HepG2 (cell line): ENCODE results near the gene MRPS7. TPM values are rescaled to one million over a fixed set of nuclear protein-coding genes. Genes with fewer than 3 reads are reported as not detected.
A peak's percentile ranks its signal among the peaks of the same experiment; 100 is the strongest.

ENCODE experiments used
- CBFB ChIP-seq: sonication (generic); formaldehyde crosslinking; IDR thresholded peaks from 2 replicates; pipeline ENCODE4 v1.4.0; 2020; ENCODE audit warnings: missing genetic modification reagents
- CTCF ChIP-seq: sonication (generic); formaldehyde crosslinking; IDR thresholded peaks from 2 replicates; pipeline ENCODE4 v1.5.0; 2020; ENCODE audit warnings: mild to moderate bottlenecking, missing genetic modification reagents, moderate library complexity
- DNMT1 ChIP-seq: sonication (generic); formaldehyde crosslinking; IDR thresholded peaks from 2 replicates; pipeline ENCODE4 v1.5.1; 2020; ENCODE audit warnings: mild to moderate bottlenecking, missing genetic modification reagents
- ETV5 ChIP-seq: IDR thresholded peaks from 2 replicates; pipeline ENCODE4 v1.6.1; 2018; ENCODE audit warnings: missing biosample characterization, missing genetic modification reagents, inconsistent platforms, borderline replicate concordance
- HMGXB4 ChIP-seq, 2 experiments: sonication (generic) in 1 of 2; formaldehyde crosslinking in 1 of 2; IDR thresholded peaks; 2 replicates each; pipeline versions ENCODE4 v1.4.0 to v1.6.1; 2018 to 2020; ENCODE audit warnings: missing genetic modification reagents in 2 of 2, borderline replicate concordance in 1 of 2, low read depth in 1 of 2, mild to moderate bottlenecking in 1 of 2, missing biosample characterization in 1 of 2
- MIXL1 ChIP-seq: IDR thresholded peaks from 2 replicates; pipeline ENCODE4 v1.6.1; 2016
- MLX ChIP-seq: IDR thresholded peaks from 2 replicates; pipeline ENCODE4 v1.6.1; 2016
- NAIF1 ChIP-seq: sonication (generic); formaldehyde crosslinking; IDR thresholded peaks from 2 replicates; pipeline ENCODE4 v1.5.0; 2020; ENCODE audit warnings: mild to moderate bottlenecking, missing genetic modification reagents, borderline replicate concordance
- NFRKB ChIP-seq: fragments of 450-650 bp; IDR thresholded peaks from 2 replicates; pipeline ENCODE4 v1.6.1; 2017
- NRL ChIP-seq: sonication (generic); formaldehyde crosslinking; IDR thresholded peaks from 2 replicates; pipeline ENCODE4 v1.5.0; 2020; ENCODE audit warnings: missing genetic modification reagents, mild to moderate bottlenecking, moderate library complexity, borderline replicate concordance
- REPIN1 ChIP-seq: sonication (generic); formaldehyde crosslinking; IDR thresholded peaks from 2 replicates; pipeline ENCODE4 v1.8.0; 2022; ENCODE audit warnings: missing genetic modification reagents, low read depth, mild to moderate bottlenecking, borderline replicate concordance
- RFX5 ChIP-seq: IDR thresholded peaks from 2 replicates; pipeline ENCODE4 v1.6.1; 2011; ENCODE audit warnings: low read depth, low read length, improper control_type of control experiment
- SIN3B ChIP-seq: fragments of 150-350 bp; IDR thresholded peaks from 2 replicates; pipeline ENCODE4 v1.6.1; 2014; ENCODE audit warnings: low read length
- TCF7 ChIP-seq: sonication (generic); IDR thresholded peaks from 2 replicates; pipeline ENCODE4 v1.6.1; 2016; ENCODE audit warnings: antibody characterized with exemption, low read depth
- TEAD2 ChIP-seq: sonication (generic); formaldehyde crosslinking; IDR thresholded peaks from 2 replicates; pipeline ENCODE4 v1.9.0; 2021; ENCODE audit warnings: missing genetic modification reagents
- WIZ ChIP-seq: sonication (generic); formaldehyde crosslinking; IDR thresholded peaks from 2 replicates; pipeline ENCODE4 v1.5.1; 2020; ENCODE audit warnings: mild to moderate bottlenecking, missing genetic modification reagents
- ZFP37 ChIP-seq: sonication (generic); formaldehyde crosslinking; IDR thresholded peaks from 2 replicates; pipeline ENCODE4 v1.4.0; 2020; ENCODE audit warnings: missing genetic modification reagents, borderline replicate concordance
- ZKSCAN1 ChIP-seq: fragments of 150-350 bp; IDR thresholded peaks from 2 replicates; pipeline ENCODE4 v1.6.1; 2014; ENCODE audit warnings: low read length
- ZNF329 ChIP-seq: sonication (generic); formaldehyde crosslinking; IDR thresholded peaks from 2 replicates; pipeline ENCODE4 v1.9.0; 2021; ENCODE audit warnings: low read depth, mild to moderate bottlenecking, missing genetic modification reagents
- ZNF350 ChIP-seq: sonication (generic); formaldehyde crosslinking; IDR thresholded peaks from 2 replicates; pipeline ENCODE4 v1.4.0; 2020; ENCODE audit warnings: mild to moderate bottlenecking, low read depth, missing genetic modification reagents, borderline replicate concordance
- ZNF382 ChIP-seq: sonication (generic); formaldehyde crosslinking; IDR thresholded peaks from 2 replicates; pipeline ENCODE4 v1.5.0; 2020; ENCODE audit warnings: missing genetic modification reagents, mild to moderate bottlenecking, borderline replicate concordance
- ZNF503 ChIP-seq: sonication (generic); formaldehyde crosslinking; IDR thresholded peaks from 2 replicates; pipeline ENCODE4 v1.4.0; 2020; ENCODE audit warnings: missing genetic modification reagents
- ZNF724P ChIP-seq: sonication (generic); formaldehyde crosslinking; IDR thresholded peaks from 2 replicates; pipeline ENCODE4 v1.8.0; 2022; ENCODE audit warnings: missing genetic modification reagents, borderline replicate concordance
- ZNF782 ChIP-seq: sonication (generic); formaldehyde crosslinking; IDR thresholded peaks from 2 replicates; pipeline ENCODE4 v1.4.0; 2020; ENCODE audit warnings: missing genetic modification reagents, mild to moderate bottlenecking, borderline replicate concordance
- polyA plus RNA-seq, 8 experiments: library from polyadenylated mRNA; depleted of rRNA in 3 of 8; stranded (reverse) in 7 of 8; unstranded in 1 of 8; fragments of >200 nt; fragmentation: Illumina TruSeq in 4 of 8; extraction: Trizol in 4 of 8; gene quantifications; 2 replicates each; pipeline versions ENCODE4 v1.2.1 to v1.2.3, GENCODE V29; 2011 to 2016; ENCODE audit warnings: low read depth in 4 of 8, missing spikeins in 1 of 8, mixed read lengths in 1 of 8; ENCODE audit not compliant: insufficient read depth in 1 of 8
- total RNA-seq, 5 experiments: library from RNA; depleted of rRNA; stranded (reverse); fragments of >200 nt; fragmentation: Illumina TruSeq; extraction: Trizol; gene quantifications; 2 replicates each; pipeline ENCODE4 v1.2.3, GENCODE V29; 2016; ENCODE audit warnings: low read depth in 1 of 5

MRPS7 gene
- total and polyA plus RNA-seq, 2 of the 13 experiments (the other 11 are each of a cell fraction or from before 2014, with no cell fraction given) = 97.0 to 162 TPM

GRCh38 chr17:75295201-75296158, 33.8 kb downstream of the MRPS7 start (continued):
- TF ChIP-seq TEAD2 (CRISPR knock-in tag) (no peak), ZNF329 (no peak), ZFP37 (CRISPR knock-in tag) (peak; percentile 53; the same call in 1 of the 2 replicates), MLX (CRISPR knock-in tag) (peak; percentile 69), NAIF1 (CRISPR knock-in tag) (peak; percentile 13; the same call in 1 of the 2 replicates), RFX5 (no peak), DNMT1 (no peak), ZNF724P (CRISPR knock-in tag) (no peak), REPIN1 (CRISPR knock-in tag) (peak; percentile 64; the same call in 1 of the 2 replicates), ZNF782 (CRISPR knock-in tag) (0 out of 2 replicates have a peak, but pooled peaks have one; percentile 49), ZNF350 (CRISPR knock-in tag) (peak; percentile 54; the same call in 1 of the 2 replicates), MIXL1 (CRISPR knock-in tag) (peak; percentile 94), NFRKB (no peak), NRL (CRISPR knock-in tag) (no peak), ZNF503 (CRISPR knock-in tag) (peak; percentile 90), HMGXB4 (CRISPR knock-in tag; IDR thresholded peaks at IDR 0.05; ENCODE audit: borderline replicate concordance in 1 of 2, low read depth in 1 of 2) (peak; percentile 54 to 79; a peak in 3 of 4 replicates), ETV5 (CRISPR knock-in tag) (peak; percentile 70; the same call in 1 of the 2 replicates), ZNF382 (CRISPR knock-in tag) (no peak), ZKSCAN1 (no peak), WIZ (CRISPR knock-in tag) (no peak), SIN3B (0 out of 2 replicates have a peak, but pooled peaks have one; percentile 34), CTCF (CRISPR knock-in tag) (peak; percentile 35), TCF7 (peak; percentile 83), CBFB (CRISPR knock-in tag) (peak; percentile 74; the same call in 1 of the 2 replicates)
